ENCODE results near the gene CCDC33.

CCDC33 gene

GRCh38 chr15:74380361-74381189 lies 144.4 kb downstream of the CCDC33 start:
- DNase-seq (ENCODE audit: low read depth, low spot score): no peak

- no peak for DNase-seq (ENCODE audit: low read depth, low spot score)
Measured at GRCh38 chr15:74381190-74381453, 145.0 kb downstream of the CCDC33 start.

- DNase-seq (ENCODE audit: low read depth, low spot score): no peak
Measured at GRCh38 chr15:74381481-74381880, 145.4 kb downstream of the CCDC33 start.

GRCh38 chr15:74382004-74382816 lies 146.1 kb downstream of the CCDC33 start:
- peak; percentile 92 for DNase-seq (ENCODE audit: low read depth, low spot score)

GRCh38 chr15:74383286-74383685 lies 147.2 kb downstream of the CCDC33 start:
- DNase-seq (ENCODE audit: low read depth, low spot score): no peak

- DNase-seq (ENCODE audit: low read depth, low spot score): peak; percentile 45
Measured at GRCh38 chr15:74383695-74384565, 147.8 kb downstream of the CCDC33 start.

- no peak for DNase-seq (ENCODE audit: low read depth, low spot score)
Measured at GRCh38 chr15:74384566-74384880, 148.4 kb downstream of the CCDC33 start.

GRCh38 chr15:74384881-74385643 lies 148.9 kb downstream of the CCDC33 start:
- peak; percentile 33 for DNase-seq (ENCODE audit: low read depth, low spot score)

GRCh38 chr15:74385733-74386132 lies 149.6 kb downstream of the CCDC33 start:
- no peak for DNase-seq (ENCODE audit: low read depth, low spot score)

Measured in astrocyte of the hippocampus (primary cell).